HepG2 (cell line): ENCODE data around the gene FBXL12. TPM values are rescaled to one million over a fixed set of nuclear protein-coding genes. Genes with fewer than 3 reads are reported as not detected.

ENCODE experiments used
- CC2D1A ChIP-seq: sonication (generic); formaldehyde crosslinking; IDR thresholded peaks from 2 replicates; pipeline ENCODE4 v1.8.1; 2023; ENCODE audit warnings: mild to moderate bottlenecking, missing genetic modification reagents
- KLF11 ChIP-seq: IDR thresholded peaks from 2 replicates; pipeline ENCODE4 v1.6.1; 2016; ENCODE audit warnings: missing compliant biosample characterization
- RBAK ChIP-seq: sonication (generic); formaldehyde crosslinking; IDR thresholded peaks from 2 replicates; pipeline ENCODE4 v1.5.1; 2020; ENCODE audit warnings: mild to moderate bottlenecking, missing genetic modification reagents
- REXO4 ChIP-seq: sonication (generic); formaldehyde crosslinking; IDR thresholded peaks from 2 replicates; pipeline ENCODE4 v1.8.0; 2022; ENCODE audit warnings: missing genetic modification reagents, mild to moderate bottlenecking, borderline replicate concordance
- RXRA ChIP-seq: sonication (generic); formaldehyde crosslinking; IDR thresholded peaks from 2 replicates; pipeline ENCODE4 v1.5.1; 2020; ENCODE audit warnings: missing genetic modification reagents
- SMAD9 ChIP-seq: sonication (generic); formaldehyde crosslinking; IDR thresholded peaks from 2 replicates; pipeline ENCODE4 v1.5.1; 2020; ENCODE audit warnings: mild to moderate bottlenecking, missing genetic modification reagents
- TAF15 ChIP-seq: fragments of 200-400 bp; formaldehyde crosslinking; IDR thresholded peaks from one replicate; pipeline ENCODE4 v1.6.1; 2018; ENCODE audit warnings: mild to moderate bottlenecking, low read depth, low read length; ENCODE audit not compliant: poor library complexity, severe bottlenecking
- TGIF2 ChIP-seq: IDR thresholded peaks from 2 replicates; pipeline ENCODE4 v1.6.1; 2016; ENCODE audit warnings: control low read depth, missing compliant biosample characterization
- ZBTB38 ChIP-seq: sonication (generic); formaldehyde crosslinking; IDR thresholded peaks from 2 replicates; pipeline ENCODE4 v1.5.1; 2020; ENCODE audit warnings: mild to moderate bottlenecking, missing genetic modification reagents
- ZNF232 ChIP-seq: sonication (generic); formaldehyde crosslinking; IDR thresholded peaks from 2 replicates; pipeline ENCODE4 v1.4.0; 2020; ENCODE audit warnings: missing genetic modification reagents, borderline replicate concordance
- ZNF720 ChIP-seq: sonication (generic); formaldehyde crosslinking; IDR thresholded peaks from 2 replicates; pipeline ENCODE4 v1.4.0; 2020; ENCODE audit warnings: missing genetic modification reagents
- ZNF724P ChIP-seq: sonication (generic); formaldehyde crosslinking; IDR thresholded peaks from 2 replicates; pipeline ENCODE4 v1.8.0; 2022; ENCODE audit warnings: missing genetic modification reagents, borderline replicate concordance
- ZNF766 ChIP-seq: sonication (generic); formaldehyde crosslinking; IDR thresholded peaks from 2 replicates; pipeline ENCODE4 v1.5.0; 2020; ENCODE audit warnings: missing genetic modification reagents, borderline replicate concordance
- ZNF775 ChIP-seq: sonication (generic); formaldehyde crosslinking; IDR thresholded peaks from 2 replicates; pipeline ENCODE4 v1.4.0; 2020; ENCODE audit warnings: missing genetic modification reagents, mild to moderate bottlenecking, moderate library complexity, borderline replicate concordance
- polyA plus RNA-seq, 8 experiments: library from polyadenylated mRNA; depleted of rRNA in 3 of 8; stranded (reverse) in 7 of 8; unstranded in 1 of 8; fragments of >200 nt; fragmentation: Illumina TruSeq in 4 of 8; extraction: Trizol in 4 of 8; gene quantifications; 2 replicates each; pipeline versions ENCODE4 v1.2.1 to v1.2.3, GENCODE V29; 2011 to 2016; ENCODE audit warnings: low read depth in 4 of 8, missing spikeins in 1 of 8, mixed read lengths in 1 of 8; ENCODE audit not compliant: insufficient read depth in 1 of 8
- total RNA-seq, 5 experiments: library from RNA; depleted of rRNA; stranded (reverse); fragments of >200 nt; fragmentation: Illumina TruSeq; extraction: Trizol; gene quantifications; 2 replicates each; pipeline ENCODE4 v1.2.3, GENCODE V29; 2016; ENCODE audit warnings: low read depth in 1 of 5
- TF ChIP-seq, protein P1 (sequence below): fragments of 450-650 bp; IDR thresholded peaks from 2 replicates; pipeline ENCODE4 v1.6.1; 2016
- TF ChIP-seq, protein P2 (sequence below): sonication (generic); formaldehyde crosslinking; conservative IDR thresholded peaks from 2 replicates; pipeline ENCODE4 v1.8.0; 2022; ENCODE audit warnings: mild to moderate bottlenecking, moderate library complexity, missing genetic modification reagents
- TF ChIP-seq, protein P3 (sequence below): sonication (generic); formaldehyde crosslinking; IDR thresholded peaks from 2 replicates; pipeline ENCODE4 v1.4.0; 2020; ENCODE audit warnings: missing genetic modification reagents
- TF ChIP-seq, protein P4 (sequence below): sonication (generic); formaldehyde crosslinking; IDR thresholded peaks from 2 replicates; pipeline ENCODE4 v1.8.0; 2022; ENCODE audit warnings: missing genetic modification reagents, mild to moderate bottlenecking, inconsistent platforms, borderline replicate concordance
- TF ChIP-seq, protein P5 (sequence below): sonication (generic); formaldehyde crosslinking; IDR thresholded peaks from 2 replicates; pipeline ENCODE4; 2020; ENCODE audit warnings: missing genetic modification reagents, mild to moderate bottlenecking, borderline replicate concordance
- TF ChIP-seq, protein P6 (sequence below): sonication (generic); formaldehyde crosslinking; IDR thresholded peaks from 2 replicates; pipeline ENCODE4 v1.8.0; 2022; ENCODE audit warnings: missing genetic modification reagents, low read depth, mild to moderate bottlenecking, borderline replicate concordance
- TF ChIP-seq, protein P7 (sequence below): sonication (generic); formaldehyde crosslinking; IDR thresholded peaks from 2 replicates; pipeline ENCODE4 v1.4.0; 2020; ENCODE audit warnings: mild to moderate bottlenecking, missing genetic modification reagents

FBXL12 gene
- total and polyA plus RNA-seq, 2 of the 13 experiments (the other 11 are each of a cell fraction or from before 2014, with no cell fraction given), result 20.4 to 23.1 TPM

DNA sequence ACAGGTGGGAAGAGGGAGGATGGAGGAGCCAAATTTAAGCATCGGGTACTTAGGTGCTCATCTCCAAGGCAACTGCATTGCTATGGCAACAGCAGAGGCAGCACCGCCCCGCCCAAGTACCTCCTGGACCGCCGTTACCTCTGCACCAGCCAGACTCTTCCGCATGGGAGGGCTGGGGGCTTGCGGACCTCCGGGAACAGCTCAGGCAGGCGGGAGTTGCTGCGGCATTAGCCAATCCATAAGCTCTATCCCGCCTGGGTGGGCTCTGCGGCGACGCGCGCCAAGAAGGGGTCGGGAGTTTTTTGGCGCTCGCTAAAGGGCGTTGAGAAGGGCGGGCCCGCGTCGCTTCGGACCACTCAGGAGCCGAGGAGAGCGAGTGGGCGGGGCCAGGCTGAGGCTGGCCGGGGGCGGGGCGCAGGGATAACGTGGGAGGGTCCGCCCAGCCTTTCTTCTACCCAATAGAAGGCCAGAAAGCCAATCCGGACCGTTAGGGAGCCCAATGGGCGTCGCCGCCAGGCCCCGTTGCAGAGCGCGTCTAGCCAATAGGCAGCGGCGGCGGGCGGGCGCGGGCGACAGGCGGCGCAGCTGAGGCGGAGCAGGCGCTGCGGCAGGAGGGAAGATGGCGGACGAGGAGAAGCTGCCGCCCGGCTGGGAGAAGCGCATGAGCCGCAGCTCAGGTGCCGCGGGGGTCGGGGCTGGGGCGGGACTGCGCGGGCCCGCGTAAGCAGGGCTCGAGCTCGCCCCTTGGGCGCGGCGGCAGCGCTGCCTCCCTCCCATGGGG is 16.0 kb upstream of the FBXL12 start, which contains the start of gene PIN1 (continued):
- TF ChIP-seq TGIF2 (CRISPR knock-in tag) (no peak), ZNF775 (CRISPR knock-in tag) (no peak), SMAD9 (CRISPR knock-in tag) (no peak), REXO4 (no peak), ZNF720 (no peak), ZBTB38 (CRISPR knock-in tag) (no peak), RBAK (CRISPR knock-in tag) (no peak), ZNF766 (CRISPR knock-in tag) (no peak), ZNF724P (CRISPR knock-in tag) (no peak), TAF15 (no peak), ZNF232 (CRISPR knock-in tag) (no peak), CC2D1A (CRISPR knock-in tag) (no peak), KLF11 (CRISPR knock-in tag) (no peak), RXRA (CRISPR knock-in tag) (no peak)
- TF ChIP-seq, protein P1, sequence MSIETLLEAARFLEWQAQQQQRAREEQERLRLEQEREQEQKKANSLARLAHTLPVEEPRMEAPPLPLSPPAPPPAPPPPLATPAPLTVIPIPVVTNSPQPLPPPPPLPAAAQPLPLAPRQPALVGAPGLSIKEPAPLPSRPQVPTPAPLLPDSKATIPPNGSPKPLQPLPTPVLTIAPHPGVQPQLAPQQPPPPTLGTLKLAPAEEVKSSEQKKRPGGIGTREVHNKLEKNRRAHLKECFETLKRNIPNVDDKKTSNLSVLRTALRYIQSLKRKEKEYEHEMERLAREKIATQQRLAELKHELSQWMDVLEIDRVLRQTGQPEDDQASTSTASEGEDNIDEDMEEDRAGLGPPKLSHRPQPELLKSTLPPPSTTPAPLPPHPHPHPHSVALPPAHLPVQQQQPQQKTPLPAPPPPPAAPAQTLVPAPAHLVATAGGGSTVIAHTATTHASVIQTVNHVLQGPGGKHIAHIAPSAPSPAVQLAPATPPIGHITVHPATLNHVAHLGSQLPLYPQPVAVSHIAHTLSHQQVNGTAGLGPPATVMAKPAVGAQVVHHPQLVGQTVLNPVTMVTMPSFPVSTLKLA, result no peak
- TF ChIP-seq, protein P2, sequence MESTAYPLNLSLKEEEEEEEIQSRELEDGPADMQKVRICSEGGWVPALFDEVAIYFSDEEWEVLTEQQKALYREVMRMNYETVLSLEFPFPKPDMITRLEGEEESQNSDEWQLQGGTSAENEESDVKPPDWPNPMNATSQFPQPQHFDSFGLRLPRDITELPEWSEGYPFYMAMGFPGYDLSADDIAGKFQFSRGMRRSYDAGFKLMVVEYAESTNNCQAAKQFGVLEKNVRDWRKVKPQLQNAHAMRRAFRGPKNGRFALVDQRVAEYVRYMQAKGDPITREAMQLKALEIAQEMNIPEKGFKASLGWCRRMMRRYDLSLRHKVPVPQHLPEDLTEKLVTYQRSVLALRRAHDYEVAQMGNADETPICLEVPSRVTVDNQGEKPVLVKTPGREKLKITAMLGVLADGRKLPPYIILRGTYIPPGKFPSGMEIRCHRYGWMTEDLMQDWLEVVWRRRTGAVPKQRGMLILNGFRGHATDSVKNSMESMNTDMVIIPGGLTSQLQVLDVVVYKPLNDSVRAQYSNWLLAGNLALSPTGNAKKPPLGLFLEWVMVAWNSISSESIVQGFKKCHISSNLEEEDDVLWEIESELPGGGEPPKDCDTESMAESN (CRISPR knock-in tag), result peak; percentile 29
- TF ChIP-seq, protein P3, sequence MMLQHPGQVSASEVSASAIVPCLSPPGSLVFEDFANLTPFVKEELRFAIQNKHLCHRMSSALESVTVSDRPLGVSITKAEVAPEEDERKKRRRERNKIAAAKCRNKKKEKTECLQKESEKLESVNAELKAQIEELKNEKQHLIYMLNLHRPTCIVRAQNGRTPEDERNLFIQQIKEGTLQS, result no peak
- TF ChIP-seq, protein P4, sequence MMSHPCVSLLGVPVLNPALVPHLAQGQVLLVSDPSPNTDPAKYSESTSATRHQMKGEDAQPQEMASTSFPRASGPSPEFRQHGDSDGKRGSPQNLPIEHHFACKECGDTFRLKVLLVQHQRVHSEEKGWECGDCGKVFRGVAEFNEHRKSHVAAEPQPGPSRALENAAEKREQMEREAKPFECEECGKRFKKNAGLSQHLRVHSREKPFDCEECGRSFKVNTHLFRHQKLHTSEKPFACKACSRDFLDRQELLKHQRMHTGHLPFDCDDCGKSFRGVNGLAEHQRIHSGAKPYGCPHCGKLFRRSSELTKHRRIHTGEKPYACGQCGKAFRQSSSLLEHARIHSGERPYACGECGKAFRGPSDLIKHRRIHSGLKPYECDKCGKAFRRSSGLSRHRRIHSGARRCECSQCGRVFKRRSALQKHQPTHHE (CRISPR knock-in tag), result no peak
- TF ChIP-seq, protein P5, sequence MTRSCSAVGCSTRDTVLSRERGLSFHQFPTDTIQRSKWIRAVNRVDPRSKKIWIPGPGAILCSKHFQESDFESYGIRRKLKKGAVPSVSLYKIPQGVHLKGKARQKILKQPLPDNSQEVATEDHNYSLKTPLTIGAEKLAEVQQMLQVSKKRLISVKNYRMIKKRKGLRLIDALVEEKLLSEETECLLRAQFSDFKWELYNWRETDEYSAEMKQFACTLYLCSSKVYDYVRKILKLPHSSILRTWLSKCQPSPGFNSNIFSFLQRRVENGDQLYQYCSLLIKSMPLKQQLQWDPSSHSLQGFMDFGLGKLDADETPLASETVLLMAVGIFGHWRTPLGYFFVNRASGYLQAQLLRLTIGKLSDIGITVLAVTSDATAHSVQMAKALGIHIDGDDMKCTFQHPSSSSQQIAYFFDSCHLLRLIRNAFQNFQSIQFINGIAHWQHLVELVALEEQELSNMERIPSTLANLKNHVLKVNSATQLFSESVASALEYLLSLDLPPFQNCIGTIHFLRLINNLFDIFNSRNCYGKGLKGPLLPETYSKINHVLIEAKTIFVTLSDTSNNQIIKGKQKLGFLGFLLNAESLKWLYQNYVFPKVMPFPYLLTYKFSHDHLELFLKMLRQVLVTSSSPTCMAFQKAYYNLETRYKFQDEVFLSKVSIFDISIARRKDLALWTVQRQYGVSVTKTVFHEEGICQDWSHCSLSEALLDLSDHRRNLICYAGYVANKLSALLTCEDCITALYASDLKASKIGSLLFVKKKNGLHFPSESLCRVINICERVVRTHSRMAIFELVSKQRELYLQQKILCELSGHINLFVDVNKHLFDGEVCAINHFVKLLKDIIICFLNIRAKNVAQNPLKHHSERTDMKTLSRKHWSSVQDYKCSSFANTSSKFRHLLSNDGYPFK (CRISPR knock-in tag), result no peak
- TF ChIP-seq, protein P6, sequence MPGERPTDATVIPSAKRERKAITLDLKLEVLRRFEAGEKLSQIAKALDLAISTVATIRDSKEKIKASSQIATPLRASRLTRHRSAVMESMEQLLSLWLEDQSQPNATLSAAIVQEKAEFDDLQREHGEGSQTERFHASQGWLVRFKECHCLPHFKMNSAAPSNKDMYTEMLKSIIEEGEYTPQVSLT (CRISPR knock-in tag), result no peak; the same call in 1 of the 2 replicates
- TF ChIP-seq, protein P7, sequence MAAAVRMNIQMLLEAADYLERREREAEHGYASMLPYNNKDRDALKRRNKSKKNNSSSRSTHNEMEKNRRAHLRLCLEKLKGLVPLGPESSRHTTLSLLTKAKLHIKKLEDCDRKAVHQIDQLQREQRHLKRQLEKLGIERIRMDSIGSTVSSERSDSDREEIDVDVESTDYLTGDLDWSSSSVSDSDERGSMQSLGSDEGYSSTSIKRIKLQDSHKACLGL (CRISPR knock-in tag), result no peak
